HG02840 (cell line): Measurements from ENCODE around the gene PPP2R3B.
A peak's percentile ranks its signal among the peaks of the same experiment; 100 is the strongest.
"Not testable (repeated sequence)": the region's sequence is repeated elsewhere in the genome, so short reads cannot be mapped to it uniquely, and the experiment has no call there.

Experiments
- ATAC-seq: cut with Tn5 transposase; IDR thresholded peaks from one replicate; pipeline ENCODE4 v1.9.1; 2021; ENCODE audit warnings: mild to moderate bottlenecking, moderate library complexity, moderate number of reproducible peaks; ENCODE audit not compliant: unreplicated experiment, low FRiP score

PPP2R3B gene

GRCh38 chrX:386768-387575 is at the start of gene PPP2R3B:
PPP2R3B (minus strand) TSS chrX:386907; CDS start chrX:386691, 216 bp downstream.
- peak; percentile 95 for ATAC-seq

GRCh38 chrX:435536-436122 is 48.9 kb upstream of the PPP2R3B start:
- no peak for ATAC-seq

GRCh38 chrX:434946-435345 is 48.2 kb upstream of the PPP2R3B start:
- ATAC-seq = no peak

GRCh38 chrX:433771-434170 is 47.1 kb upstream of the PPP2R3B start:
- ATAC-seq = no peak

GRCh38 chrX:432666-433065 is 46.0 kb upstream of the PPP2R3B start:
- not testable (repeated sequence) for ATAC-seq

- no peak for ATAC-seq
These were observed 44.9 kb upstream of the PPP2R3B start for GRCh38 chrX:431492-432111.

- ATAC-seq = no peak
These were observed 44.3 kb upstream of the PPP2R3B start for GRCh38 chrX:431056-431455.

GRCh38 chrX:429266-429825 is 42.6 kb upstream of the PPP2R3B start:
- ATAC-seq = no peak

GRCh38 chrX:427812-428725 is 41.4 kb upstream of the PPP2R3B start:
- no peak for ATAC-seq

- no peak for ATAC-seq
These were observed 40.2 kb upstream of the PPP2R3B start for GRCh38 chrX:426881-427280.

GRCh38 chrX:425056-425455 is 38.3 kb upstream of the PPP2R3B start:
- no peak for ATAC-seq

- no peak for ATAC-seq
These were observed 35.1 kb upstream of the PPP2R3B start for GRCh38 chrX:421646-422391.

- ATAC-seq = no peak
These were observed 34.0 kb upstream of the PPP2R3B start for GRCh38 chrX:420496-421223.

- ATAC-seq = no peak
These were observed 32.4 kb upstream of the PPP2R3B start for GRCh38 chrX:418927-419729.

- ATAC-seq = not testable (repeated sequence)
These were observed 28.8 kb upstream of the PPP2R3B start for GRCh38 chrX:415498-415897.

- no peak for ATAC-seq
These were observed 26.9 kb upstream of the PPP2R3B start for GRCh38 chrX:413322-414201.

GRCh38 chrX:410296-410695 is 23.6 kb upstream of the PPP2R3B start:
- no peak for ATAC-seq
